GM13977 (cell line): Measurements from ENCODE around the gene AKR7A2.
"Not testable (repeated sequence)": the region's sequence is repeated elsewhere in the genome, so short reads cannot be mapped to it uniquely, and the experiment has no call there.

Source experiments
- DNase-seq: peaks from one replicate; pipeline ENCODE4 v3.0.0; 2012; ENCODE audit warnings: low spot score
- in situ Hi-C: fragments of 300-500 bp; cut with MboI; formaldehyde crosslinking; loops from one replicate; pipeline ENCODE4 v1.12.0; 2022; ENCODE audit warnings: low sequenced_read_pairs, low pct_unique_long_range_greater_than_20kb, mixed read lengths, inconsistent platforms; ENCODE audit not compliant: unreplicated experiment
- TF ChIP-seq, protein P1 (sequence below): IDR thresholded peaks from 2 replicates; pipeline ENCODE4 v1.5.1; 2012; ENCODE audit warnings: mild to moderate bottlenecking, control low read depth; ENCODE audit not compliant: insufficient read depth; ENCODE audit errors: extremely low read depth, missing control alignments

AKR7A2 gene

DNA sequence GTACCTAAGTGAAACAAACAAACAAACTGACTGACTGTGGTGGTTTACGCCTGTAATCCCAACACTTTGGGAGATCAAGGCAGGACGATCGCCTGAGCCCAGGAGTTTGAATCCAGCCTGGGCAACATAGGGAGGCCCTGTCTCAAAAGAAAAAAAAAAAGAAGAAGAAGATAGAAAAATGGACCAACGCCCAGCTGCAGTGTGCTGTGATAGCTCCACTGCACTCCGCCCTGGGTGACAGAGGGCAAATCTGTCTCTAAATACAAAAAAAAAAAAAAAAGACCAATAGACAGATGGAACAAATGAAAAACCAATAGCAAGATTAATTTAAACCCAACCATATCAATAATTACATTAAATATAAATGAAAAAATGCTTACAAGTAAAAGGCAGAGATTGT lies 37.3 kb downstream of the AKR7A2 start:
- TF ChIP-seq, protein P1, sequence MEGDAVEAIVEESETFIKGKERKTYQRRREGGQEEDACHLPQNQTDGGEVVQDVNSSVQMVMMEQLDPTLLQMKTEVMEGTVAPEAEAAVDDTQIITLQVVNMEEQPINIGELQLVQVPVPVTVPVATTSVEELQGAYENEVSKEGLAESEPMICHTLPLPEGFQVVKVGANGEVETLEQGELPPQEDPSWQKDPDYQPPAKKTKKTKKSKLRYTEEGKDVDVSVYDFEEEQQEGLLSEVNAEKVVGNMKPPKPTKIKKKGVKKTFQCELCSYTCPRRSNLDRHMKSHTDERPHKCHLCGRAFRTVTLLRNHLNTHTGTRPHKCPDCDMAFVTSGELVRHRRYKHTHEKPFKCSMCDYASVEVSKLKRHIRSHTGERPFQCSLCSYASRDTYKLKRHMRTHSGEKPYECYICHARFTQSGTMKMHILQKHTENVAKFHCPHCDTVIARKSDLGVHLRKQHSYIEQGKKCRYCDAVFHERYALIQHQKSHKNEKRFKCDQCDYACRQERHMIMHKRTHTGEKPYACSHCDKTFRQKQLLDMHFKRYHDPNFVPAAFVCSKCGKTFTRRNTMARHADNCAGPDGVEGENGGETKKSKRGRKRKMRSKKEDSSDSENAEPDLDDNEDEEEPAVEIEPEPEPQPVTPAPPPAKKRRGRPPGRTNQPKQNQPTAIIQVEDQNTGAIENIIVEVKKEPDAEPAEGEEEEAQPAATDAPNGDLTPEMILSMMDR: no peak
- no peak for DNase-seq
- in situ Hi-C loops: no loop called here

DNA sequence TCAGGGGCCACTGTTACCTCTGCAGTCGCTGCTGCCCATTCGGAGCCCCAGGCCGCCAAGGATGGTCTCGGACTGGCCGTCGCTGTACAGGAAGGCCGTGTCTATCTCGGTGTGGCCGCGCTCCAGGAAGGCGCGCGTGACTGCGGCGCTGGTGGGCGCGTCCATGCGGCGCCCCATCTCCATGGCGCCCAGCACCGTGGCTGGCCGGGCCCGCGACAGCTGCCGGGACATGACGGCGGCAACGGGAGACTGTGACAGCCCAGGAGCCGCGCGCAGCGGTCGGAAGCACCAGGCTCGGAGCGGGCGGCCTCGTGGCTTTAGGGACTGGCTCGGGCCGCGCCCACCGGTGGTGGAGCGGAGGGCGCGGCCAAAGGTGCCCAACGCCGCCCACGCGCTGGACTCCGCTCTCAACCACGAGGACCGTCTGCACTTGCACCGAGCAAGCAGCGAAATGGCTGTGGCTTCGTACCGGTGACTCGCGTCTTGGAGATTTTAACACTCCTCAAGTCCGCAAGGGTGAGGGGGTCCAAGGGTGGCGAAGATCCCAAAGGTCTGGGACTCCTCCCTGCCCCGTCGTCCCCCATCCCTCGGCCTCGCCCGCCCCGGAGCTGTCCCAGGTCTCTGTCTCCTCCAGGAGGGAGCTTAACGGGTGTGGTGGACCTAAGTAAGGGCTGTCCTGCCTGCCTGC lies 38.0 kb downstream of the AKR7A2 start:
- DNase-seq, in situ Hi-C loops: not testable (repeated sequence)

DNA sequence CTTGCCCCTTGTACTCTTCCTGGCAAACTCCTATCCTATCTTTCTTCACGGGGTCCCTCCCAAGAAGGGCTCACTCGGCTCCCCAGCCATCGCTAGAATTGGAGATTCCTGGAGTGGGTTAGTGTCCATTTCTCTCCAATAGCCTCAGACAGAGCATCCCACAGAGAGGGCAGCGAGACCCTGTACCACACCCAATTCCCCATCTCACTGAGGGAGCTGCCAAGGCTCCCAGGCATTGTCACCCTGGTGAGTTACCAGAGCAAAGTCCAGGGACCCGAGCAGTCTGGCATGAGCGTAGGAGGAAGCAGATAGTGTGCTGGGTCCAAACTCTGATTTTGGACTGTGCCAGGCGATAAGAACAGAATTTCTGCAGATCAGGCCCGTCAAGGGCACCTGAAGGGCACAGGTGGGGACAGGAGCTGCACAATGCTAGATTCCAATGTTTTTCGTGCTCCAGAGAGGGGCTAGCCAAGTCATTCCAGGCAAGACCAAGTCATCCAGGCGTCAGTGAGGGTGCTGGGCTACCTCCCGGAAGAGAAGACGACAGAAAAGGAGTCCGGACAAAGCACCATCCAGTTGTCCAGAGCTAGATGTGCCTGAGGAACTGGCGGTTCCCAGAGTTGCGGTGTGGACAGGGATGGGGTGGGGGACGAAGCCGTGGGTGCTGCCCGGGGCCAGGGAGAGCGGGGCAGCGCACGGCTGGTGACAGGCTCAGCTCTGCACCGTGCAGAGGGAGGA lies 38.7 kb downstream of the AKR7A2 start:
- TF ChIP-seq, protein P1: no peak
- DNase-seq: no peak
- in situ Hi-C loops: no loop called here

DNA sequence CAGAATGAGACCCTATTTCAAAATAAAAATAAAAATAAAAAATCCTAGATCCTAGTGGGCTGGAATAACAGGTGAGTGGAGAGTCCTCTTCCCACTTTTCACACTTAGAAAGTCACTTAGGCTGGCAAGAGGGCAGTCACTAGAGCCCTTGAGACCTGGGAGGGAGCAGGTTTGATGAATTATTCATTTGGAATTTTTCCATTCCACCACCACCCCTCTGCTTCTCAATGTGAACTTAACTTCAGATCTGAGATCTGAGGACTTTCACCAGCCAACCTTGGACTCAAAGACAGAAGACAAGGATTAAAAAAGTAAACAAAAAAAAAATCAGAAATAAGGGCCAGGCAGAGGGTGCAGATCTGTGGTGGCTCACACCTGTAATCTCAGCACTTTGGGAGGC lies 39.9 kb downstream of the AKR7A2 start:
- TF ChIP-seq, protein P1: no peak
- in situ Hi-C loops: no loop called here
- no peak for DNase-seq

DNA sequence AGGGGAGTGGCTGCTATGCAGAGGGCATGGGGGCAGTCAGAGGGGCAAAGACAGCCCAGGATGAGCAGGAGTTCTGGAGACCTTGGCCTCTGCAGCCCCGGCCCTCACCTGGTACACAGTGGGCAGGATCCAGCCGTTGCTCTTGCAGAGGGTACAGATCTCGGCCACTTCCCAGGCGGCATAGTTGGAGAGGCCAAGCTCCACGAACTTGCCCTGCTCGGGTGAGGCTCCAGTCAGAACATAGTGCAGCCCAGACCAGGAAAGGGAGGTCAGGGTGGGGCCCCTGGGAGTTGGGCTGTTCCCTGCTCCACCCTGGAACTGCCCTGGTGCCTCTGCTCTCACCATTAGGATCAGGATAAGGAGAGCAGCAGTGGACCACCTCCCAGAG lies 41.6 kb downstream of the AKR7A2 start:
- DNase-seq, in situ Hi-C loops: not testable (repeated sequence)

DNA sequence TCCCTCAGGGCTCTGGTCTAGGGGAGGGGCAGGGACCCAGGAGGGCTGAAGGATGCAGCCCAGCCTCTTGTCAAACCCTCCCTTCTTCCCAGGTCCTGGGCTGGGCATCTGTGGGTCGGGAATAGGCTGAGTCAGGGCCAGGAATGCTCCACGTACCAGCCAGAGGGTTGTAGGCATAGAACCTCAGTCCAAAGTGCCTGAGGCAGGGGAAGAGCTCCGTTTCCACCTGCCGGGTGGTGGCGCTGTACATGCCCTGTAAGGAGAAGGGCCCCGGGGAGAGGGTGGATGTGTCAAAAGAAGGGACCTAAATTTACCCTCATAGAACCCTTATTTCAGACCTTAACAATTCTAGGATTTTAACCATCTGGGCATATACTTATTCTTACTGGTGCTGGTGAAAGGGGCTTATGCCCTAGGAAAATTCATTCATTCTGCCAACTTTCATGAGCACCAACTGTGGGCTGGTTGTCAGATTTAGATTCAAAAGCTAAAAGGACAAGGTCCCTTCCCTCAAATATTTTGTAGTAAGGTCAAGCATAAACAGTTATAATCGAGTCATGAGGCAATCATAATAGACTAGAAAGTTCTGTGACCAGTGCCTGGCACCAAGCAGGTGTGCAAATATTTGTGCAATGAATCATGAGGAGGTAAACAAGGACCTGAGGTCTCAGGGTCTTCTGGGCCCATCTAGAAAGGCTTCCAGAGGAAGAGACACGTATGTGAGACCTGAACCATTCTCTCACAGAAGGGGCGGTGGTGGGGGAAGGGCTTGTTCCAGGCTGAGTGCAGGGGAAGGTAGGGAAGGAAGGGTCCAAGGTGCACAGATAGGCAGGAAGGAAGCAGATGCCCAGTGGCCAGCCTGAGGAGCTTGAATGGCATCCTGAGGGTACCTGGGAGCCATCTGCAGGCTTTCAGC lies 42.3 kb downstream of the AKR7A2 start:
- in situ Hi-C loops, DNase-seq: not testable (repeated sequence)

DNA sequence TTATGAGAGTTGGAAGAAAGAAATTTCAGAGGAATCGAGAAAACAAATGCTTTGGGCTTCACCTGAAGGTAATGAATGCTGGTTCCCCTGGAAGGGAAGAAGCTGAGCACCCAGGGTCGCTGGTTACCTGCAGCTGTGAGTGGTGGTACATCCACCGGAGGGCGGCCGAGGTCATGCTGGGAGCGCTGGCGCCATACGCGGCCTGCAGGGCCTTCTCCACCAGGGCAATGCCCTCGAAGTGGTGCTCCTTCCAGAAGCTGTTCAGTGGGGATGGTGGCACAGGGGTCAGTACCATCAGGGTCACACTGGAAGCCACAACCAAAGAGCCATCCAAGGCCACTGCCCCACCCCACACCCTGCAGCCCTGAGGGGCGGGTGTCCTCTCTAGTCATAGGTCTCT lies 43.5 kb downstream of the AKR7A2 start:
- in situ Hi-C loops: no loop called here
- TF ChIP-seq, protein P1: no peak
- no peak for DNase-seq

DNA sequence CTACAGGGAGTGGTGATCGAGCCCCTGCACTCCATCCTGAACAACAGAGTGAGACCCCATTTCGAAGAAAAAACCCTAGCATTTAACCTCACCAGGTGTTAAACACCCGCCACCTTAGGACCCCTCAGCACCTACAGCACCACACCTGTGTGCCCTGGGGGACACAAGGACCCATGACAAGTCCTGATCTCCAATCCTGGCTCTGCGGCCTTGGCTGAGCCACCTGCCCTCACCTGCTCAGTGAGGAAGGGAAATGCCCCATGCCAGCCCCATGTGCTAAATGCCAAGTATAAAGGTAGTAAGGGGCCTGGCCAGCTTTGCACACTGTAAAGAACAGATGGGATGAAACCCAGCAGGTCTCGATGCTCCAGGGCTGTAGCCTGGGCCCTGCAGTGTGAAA lies 49.2 kb downstream of the AKR7A2 start:
- TF ChIP-seq, protein P1: no peak
- in situ Hi-C loops: no loop called here
- no peak for DNase-seq
